ENCODE measurements around the gene ARHGAP35.

GRCh38 chr19:46841458-46842083 lies 19.2 kb upstream of the ARHGAP35 start:
- TF ChIP-seq CREB1 (IDR thresholded peaks at IDR 0.05; ENCODE audit: low read depth) (no peak), TAF1 (IDR thresholded peaks at IDR 0.05; ENCODE audit: low read depth) (no peak), RAD21 (IDR thresholded peaks at IDR 0.05; ENCODE audit: low read depth) (no peak), MAX (IDR thresholded peaks at IDR 0.05) (no peak), EGR1 (IDR thresholded peaks at IDR 0.05) (no peak), NFIC (IDR thresholded peaks at IDR 0.05) (no peak), YY1 (IDR thresholded peaks at IDR 0.05; ENCODE audit: low read depth) (no peak), TEAD4 (IDR thresholded peaks at IDR 0.05) (no peak), CEBPB (IDR thresholded peaks at IDR 0.05) (no peak), EP300 (IDR thresholded peaks at IDR 0.05; ENCODE audit: borderline replicate concordance) (no peak), ZBTB7A (IDR thresholded peaks at IDR 0.05; ENCODE audit: low read depth) (no peak), FOXM1 (IDR thresholded peaks at IDR 0.05; ENCODE audit: borderline replicate concordance, low read depth) (no peak), TCF12 (IDR thresholded peaks at IDR 0.05; ENCODE audit: low read depth) (no peak)

Data from Ishikawa (cell line).